Sigmoid colon (tissue), 7 donors: ENCODE data around the gene CRISPLD2. TPM values are rescaled to one million over a fixed set of nuclear protein-coding genes. Genes with fewer than 3 reads are reported as not detected.

Source experiments
- DNase-seq: peaks from one replicate; pipeline ENCODE4 v3.0.0-alpha.2; 2019
- H3K27ac ChIP-seq, 4 donors: fragments of 200-600 bp; sonication (generic); one replicate each; pipeline ENCODE4 v1.5.1; 2016 to 2019; ENCODE audit warnings: mild to moderate bottlenecking in 1 of 4
- H3K27me3 ChIP-seq, 3 donors: fragments of 200-600 bp; sonication (generic); one replicate each; pipeline ENCODE4 v1.5.1; 2019; ENCODE audit warnings: mild to moderate bottlenecking in 1 of 3
- H3K36me3 ChIP-seq, 4 donors: fragments of 200-600 bp; sonication (generic); one replicate each; pipeline ENCODE4 v1.5.1; 2016 to 2019
- H3K4me1 ChIP-seq, 4 donors: fragments of 200-600 bp; sonication (generic); one replicate each; pipeline ENCODE4 v1.5.1; 2017 to 2019
- H3K4me3 ChIP-seq, 4 donors: fragments of 200-600 bp; sonication (generic); one replicate each; pipeline ENCODE4 v1.5.1; 2017 to 2019; ENCODE audit warnings: mild to moderate bottlenecking in 2 of 4, moderate library complexity in 1 of 4
- H3K9me3 ChIP-seq, 4 donors: fragments of 200-600 bp in 3 of 4; sonication (generic) in 3 of 4; one replicate each; pipeline versions ENCODE4 v1.5.1 to v1.6.1; 2013 to 2019
- CTCF ChIP-seq, 4 experiments: fragments of 450-650 bp in 3 of 4; fragments of 200-600 bp in 1 of 4; IDR thresholded peaks; one replicate each; pipeline ENCODE4 v1.5.1; 2016 to 2019; ENCODE audit warnings: antibody characterized with exemption in 4 of 4, mild to moderate bottlenecking in 3 of 4, moderate library complexity in 2 of 4
- EP300 ChIP-seq, 4 donors: sonication (generic); formaldehyde crosslinking; IDR thresholded peaks; one replicate each; pipeline ENCODE4 v1.6.1; 2017; ENCODE audit warnings: antibody characterized with exemption in 4 of 4
- POLR2A ChIP-seq, 2 donors: fragments of 450-650 bp; IDR thresholded peaks; one replicate each; pipeline ENCODE4 v1.6.1; 2016; ENCODE audit warnings: antibody characterized with exemption in 2 of 2, mild to moderate bottlenecking in 2 of 2, moderate library complexity in 2 of 2
- POLR2AphosphoS5 ChIP-seq, 4 donors: sonication (generic); formaldehyde crosslinking; IDR thresholded peaks; one replicate each; pipeline ENCODE4 v1.6.1; 2017; ENCODE audit warnings: antibody characterized with exemption in 4 of 4
- WGBS, 2 donors: extraction: QIAGEN DNeasy Blood & Tissue Kit; methylation state at CpG; one replicate each; pipeline ENCODE4 v1.1.7; 2013; 5-methylcytosine and 5-hydroxymethylcytosine counted together
- intact Hi-C: fragments of 100-400 bp; cut with DNase I; formaldehyde crosslinking; loops from one replicate; pipeline ENCODE4 v1.15.1; 2023
- polyA plus RNA-seq, 3 donors: library from polyadenylated mRNA; stranded (reverse); fragments of 200-250 nt; gene quantifications; one replicate each; pipeline ENCODE4 v1.2.3, GENCODE V29; 2013
- total RNA-seq, 4 donors: library from RNA; depleted of rRNA; stranded (reverse); fragments of >200 nt; gene quantifications; one replicate each; pipeline ENCODE4 v1.1.0, GENCODE V29; 2016
- donor health status: healthy with polysubstance abuse.
- donor health status: Bipolar disorder and iron deficiency.
- donor health status: healthy.

CRISPLD2 gene
- total and polyA plus RNA-seq, 7 donors, result 3.0 to 545 (median 140) TPM

GRCh38 chr16:84918006-84918909 is 98.5 kb downstream of the CRISPLD2 start:
- no peak overlapping the region for H3K4me3 ChIP-seq
- no peaks in the 10 kb centered on the region for H3K36me3 ChIP-seq
- H3K9me3 ChIP-seq, result no peaks in the 10 kb centered on the region
- H3K27me3 ChIP-seq, result no peaks in the 10 kb centered on the region
- H3K27ac ChIP-seq, result peak overlapping the region in 3 of 4 donors; percentile 37 to 74 (median 73)
- TF ChIP-seq EP300 (IDR thresholded peaks at IDR 0.05), result no peak
- H3K4me1 ChIP-seq, result peaks cover 2 to 55% (median 31%) of the 10 kb centered on the region in 4 donors
- intact Hi-C loops, result no loop called here
- 86 to 91% methylated on average over 20 of the region's 20 CpGs for WGBS, 2 donors
- no peak for DNase-seq

GRCh38 chr16:84919269-84919668 is 99.5 kb downstream of the CRISPLD2 start:
- DNase-seq, result no peak
- Histone ChIP-seq H3K4me1 (peaks cover 2 to 52% (median 28%) of the 10 kb centered on the region in 4 donors), H3K36me3 (no peaks in the 10 kb centered on the region), H3K27ac (peak overlapping the region in 3 of 4 donors; percentile 59 to 74 (median 73)), H3K9me3 (no peaks in the 10 kb centered on the region), H3K4me3 (no peak overlapping the region), H3K27me3 (no peaks in the 10 kb centered on the region)
- intact Hi-C loops, result no loop called here
- WGBS, 2 donors, result 73 to 84% methylated on average over 7 of the region's 7 CpGs
- TF ChIP-seq POLR2A (IDR thresholded peaks at IDR 0.05), result no peak
- no peak for TF ChIP-seq EP300 (IDR thresholded peaks at IDR 0.05)
- no peak for TF ChIP-seq POLR2AphosphoS5 (IDR thresholded peaks at IDR 0.05)
- no peak for TF ChIP-seq CTCF (IDR thresholded peaks at IDR 0.05)

GRCh38 chr16:84919708-84920107 is 99.9 kb downstream of the CRISPLD2 start:
- Histone ChIP-seq H3K4me1 (peaks cover 2 to 52% (median 29%) of the 10 kb centered on the region in 4 donors), H3K27me3 (no peaks in the 10 kb centered on the region), H3K9me3 (no peaks in the 10 kb centered on the region), H3K4me3 (no peak overlapping the region), H3K36me3 (no peaks in the 10 kb centered on the region), H3K27ac (peak overlapping the region in 3 of 4 donors; percentile 59 to 74 (median 73))
- TF ChIP-seq POLR2A (IDR thresholded peaks at IDR 0.05) (no peak), EP300 (IDR thresholded peaks at IDR 0.05) (peak in 2 of 4 donors; percentile 7 to 39), POLR2AphosphoS5 (IDR thresholded peaks at IDR 0.05) (peak; percentile 13 to 80 (median 58)), CTCF (IDR thresholded peaks at IDR 0.05) (no peak)
- DNase-seq, result peak; percentile 81
- whole genome bisulfite sequencing, 2 donors, result 57 to 70% methylated on average over 13 of the region's 13 CpGs
- intact Hi-C loops, result no loop called here

- intact Hi-C loops, result no loop called here
- Histone ChIP-seq H3K27ac (peak overlapping the region in 3 of 4 donors; percentile 59 to 74 (median 73)), H3K36me3 (no peaks in the 10 kb centered on the region), H3K9me3 (no peaks in the 10 kb centered on the region), H3K27me3 (no peaks in the 10 kb centered on the region), H3K4me3 (no peak overlapping the region), H3K4me1 (peaks cover 2 to 51% (median 30%) of the 10 kb centered on the region in 4 donors)
- WGBS, 2 donors, result 96 to 97% methylated on average over 8 of the region's 8 CpGs
- no peak for DNase-seq
- TF ChIP-seq CTCF (IDR thresholded peaks at IDR 0.05) (no peak), POLR2A (IDR thresholded peaks at IDR 0.05) (no peak), EP300 (IDR thresholded peaks at IDR 0.05) (no peak), POLR2AphosphoS5 (IDR thresholded peaks at IDR 0.05) (no peak)
Observed at GRCh38 chr16:84920333-84920732, 100.5 kb downstream of the CRISPLD2 start.

- Histone ChIP-seq H3K4me1 (peaks cover 2 to 51% (median 30%) of the 10 kb centered on the region in 4 donors), H3K36me3 (no peaks in the 10 kb centered on the region), H3K27ac (peak overlapping the region; percentile 64 to 78 (median 74)), H3K9me3 (no peaks in the 10 kb centered on the region), H3K27me3 (no peaks in the 10 kb centered on the region), H3K4me3 (no peak overlapping the region)
- intact Hi-C loops, result no loop called here
- WGBS, 2 donors, result 38 to 56% methylated on average over 19 of the region's 19 CpGs
- DNase-seq, result peak; percentile 96
- TF ChIP-seq CTCF (IDR thresholded peaks at IDR 0.05) (no peak), POLR2AphosphoS5 (IDR thresholded peaks at IDR 0.05) (peak; percentile 62 to 85 (median 81)), EP300 (IDR thresholded peaks at IDR 0.05) (peak; percentile 8 to 63 (median 28)), POLR2A (IDR thresholded peaks at IDR 0.05) (no peak)
Observed at GRCh38 chr16:84922351-84923120, 102.8 kb downstream of the CRISPLD2 start.
